ENCODE data around the gene ADAM11.

The ADAM11 gene

GRCh38 chr17:44782326-44782850 is 23.6 kb downstream of the ADAM11 start:
- ATAC-seq (replicated peaks) (no peak), DNase-seq (no peak)
- H3K4me1 Mint-ChIP-seq (ENCODE audit: low read depth in 2 of 2) = peaks cover 5 to 7% of the 10 kb centered on the region in 2 donors
- H3K27me3 Mint-ChIP-seq = peaks cover 4 to 28% of the 10 kb centered on the region in 2 donors
- H3K9me3 Mint-ChIP-seq = no peaks in the 10 kb centered on the region
- no peak overlapping the region for H3K27ac Mint-ChIP-seq
- no peaks in the 10 kb centered on the region for H3K36me3 Mint-ChIP-seq (ENCODE audit: insufficient read depth)
- no peak overlapping the region for H3K4me3 Mint-ChIP-seq

- H3K4me3 Mint-ChIP-seq = no peak overlapping the region
- peaks cover 5 to 19% of the 10 kb centered on the region in 2 donors for H3K27me3 Mint-ChIP-seq
- H3K36me3 Mint-ChIP-seq (ENCODE audit: insufficient read depth) = no peaks in the 10 kb centered on the region
- DNase-seq (no peak), ATAC-seq (replicated peaks) (no peak)
- no peak overlapping the region for H3K27ac Mint-ChIP-seq
- no peaks in the 10 kb centered on the region for H3K9me3 Mint-ChIP-seq
- H3K4me1 Mint-ChIP-seq (ENCODE audit: low read depth in 2 of 2) = no peaks in the 10 kb centered on the region
Observed at GRCh38 chr17:44785921-44786320, 27.1 kb downstream of the ADAM11 start.

GRCh38 chr17:44786551-44787081 is 27.8 kb downstream of the ADAM11 start:
- ATAC-seq (replicated peaks) (no peak), DNase-seq (no peak)
- Mint-ChIP-seq H3K4me3 (no peak overlapping the region), H3K27ac (no peak overlapping the region), H3K4me1 (ENCODE audit: low read depth in 2 of 2) (no peaks in the 10 kb centered on the region), H3K27me3 (peaks cover 5 to 19% of the 10 kb centered on the region in 2 donors), H3K9me3 (no peaks in the 10 kb centered on the region), H3K36me3 (ENCODE audit: insufficient read depth) (no peaks in the 10 kb centered on the region)

- no peak overlapping the region for H3K4me3 Mint-ChIP-seq
- H3K4me1 Mint-ChIP-seq (ENCODE audit: low read depth in 2 of 2) = no peaks in the 10 kb centered on the region
- peaks cover 5 to 19% of the 10 kb centered on the region in 2 donors for H3K27me3 Mint-ChIP-seq
- no peaks in the 10 kb centered on the region for H3K9me3 Mint-ChIP-seq
- DNase-seq (no peak), ATAC-seq (replicated peaks) (no peak)
- H3K36me3 Mint-ChIP-seq (ENCODE audit: insufficient read depth) = no peaks in the 10 kb centered on the region
- H3K27ac Mint-ChIP-seq = no peak overlapping the region
Observed at GRCh38 chr17:44787271-44787940, 28.6 kb downstream of the ADAM11 start.

- no peak for DNase-seq
- Mint-ChIP-seq H3K4me3 (no peak overlapping the region), H3K27me3 (peaks cover 5 to 19% of the 10 kb centered on the region in 2 donors), H3K4me1 (ENCODE audit: low read depth in 2 of 2) (no peaks in the 10 kb centered on the region), H3K36me3 (ENCODE audit: insufficient read depth) (no peaks in the 10 kb centered on the region), H3K27ac (no peak overlapping the region), H3K9me3 (no peaks in the 10 kb centered on the region)
- no peak for ATAC-seq (replicated peaks)
Observed at GRCh38 chr17:44788139-44788538, 29.4 kb downstream of the ADAM11 start.

GRCh38 chr17:44792276-44792675 is 33.5 kb downstream of the ADAM11 start:
- Mint-ChIP-seq H3K4me1 (ENCODE audit: low read depth in 2 of 2) (no peaks in the 10 kb centered on the region), H3K9me3 (no peaks in the 10 kb centered on the region), H3K4me3 (no peak overlapping the region), H3K36me3 (ENCODE audit: insufficient read depth) (no peaks in the 10 kb centered on the region), H3K27ac (no peak overlapping the region), H3K27me3 (peaks cover 2 to 39% of the 10 kb centered on the region in 2 donors)
- ATAC-seq (replicated peaks) (no peak), DNase-seq (no peak)

GRCh38 chr17:44793885-44794842 is 35.4 kb downstream of the ADAM11 start:
- Mint-ChIP-seq H3K27ac (no peak overlapping the region), H3K4me3 (no peak overlapping the region)
- ATAC-seq (replicated peaks) = no peak

GRCh38 chr17:44794851-44795413 is 36.1 kb downstream of the ADAM11 start:
- H3K27ac Mint-ChIP-seq = no peak overlapping the region
- H3K36me3 Mint-ChIP-seq (ENCODE audit: insufficient read depth) = no peaks in the 10 kb centered on the region
- H3K4me3 Mint-ChIP-seq = no peak overlapping the region
- peaks cover 0 to 39% of the 10 kb centered on the region in 2 donors for H3K27me3 Mint-ChIP-seq
- DNase-seq = no peak
- ATAC-seq (replicated peaks) = no peak
- H3K4me1 Mint-ChIP-seq (ENCODE audit: low read depth in 2 of 2) = no peaks in the 10 kb centered on the region
- no peaks in the 10 kb centered on the region for H3K9me3 Mint-ChIP-seq

More at GRCh38 chr17:44793885-44794842, 35.4 kb downstream of the ADAM11 start:
- H3K36me3 Mint-ChIP-seq (ENCODE audit: insufficient read depth) = no peaks in the 10 kb centered on the region
- H3K9me3 Mint-ChIP-seq = no peaks in the 10 kb centered on the region
- no peaks in the 10 kb centered on the region for H3K4me1 Mint-ChIP-seq (ENCODE audit: low read depth in 2 of 2)
- peaks cover 0 to 39% of the 10 kb centered on the region in 2 donors for H3K27me3 Mint-ChIP-seq
- no peak for DNase-seq

GRCh38 chr17:44795421-44795820 is 36.6 kb downstream of the ADAM11 start:
- H3K36me3 Mint-ChIP-seq (ENCODE audit: insufficient read depth) = no peaks in the 10 kb centered on the region
- no peaks in the 10 kb centered on the region for H3K9me3 Mint-ChIP-seq
- H3K4me3 Mint-ChIP-seq = no peak overlapping the region
- no peak overlapping the region for H3K27ac Mint-ChIP-seq
- no peaks in the 10 kb centered on the region for H3K4me1 Mint-ChIP-seq (ENCODE audit: low read depth in 2 of 2)
- no peak for ATAC-seq (replicated peaks)
- peaks cover 0 to 39% of the 10 kb centered on the region in 2 donors for H3K27me3 Mint-ChIP-seq
- no peak for DNase-seq

GRCh38 chr17:44795928-44796327 is 37.1 kb downstream of the ADAM11 start:
- DNase-seq (no peak), ATAC-seq (replicated peaks) (no peak)
- H3K4me1 Mint-ChIP-seq (ENCODE audit: low read depth in 2 of 2) = no peaks in the 10 kb centered on the region
- no peak overlapping the region for H3K27ac Mint-ChIP-seq
- no peak overlapping the region for H3K4me3 Mint-ChIP-seq
- H3K36me3 Mint-ChIP-seq (ENCODE audit: insufficient read depth) = no peaks in the 10 kb centered on the region
- peaks cover 0 to 39% of the 10 kb centered on the region in 2 donors for H3K27me3 Mint-ChIP-seq
- no peaks in the 10 kb centered on the region for H3K9me3 Mint-ChIP-seq

- ATAC-seq (replicated peaks) = no peak
- H3K27me3 Mint-ChIP-seq = peaks cover 0 to 39% of the 10 kb centered on the region in 2 donors
- no peaks in the 10 kb centered on the region for H3K36me3 Mint-ChIP-seq (ENCODE audit: insufficient read depth)
- no peak for DNase-seq
- no peak overlapping the region for H3K4me3 Mint-ChIP-seq
- H3K27ac Mint-ChIP-seq = no peak overlapping the region
- no peaks in the 10 kb centered on the region for H3K9me3 Mint-ChIP-seq
- no peaks in the 10 kb centered on the region for H3K4me1 Mint-ChIP-seq (ENCODE audit: low read depth in 2 of 2)
Observed at GRCh38 chr17:44796731-44797130, 37.9 kb downstream of the ADAM11 start.

- no peaks in the 10 kb centered on the region for H3K9me3 Mint-ChIP-seq
- H3K4me3 Mint-ChIP-seq = no peak overlapping the region
- peaks cover 0 to 39% of the 10 kb centered on the region in 2 donors for H3K27me3 Mint-ChIP-seq
- no peaks in the 10 kb centered on the region for H3K4me1 Mint-ChIP-seq (ENCODE audit: low read depth in 2 of 2)
- no peak for ATAC-seq (replicated peaks)
- no peak for DNase-seq
- no peaks in the 10 kb centered on the region for H3K36me3 Mint-ChIP-seq (ENCODE audit: insufficient read depth)
- H3K27ac Mint-ChIP-seq = no peak overlapping the region
Observed at GRCh38 chr17:44797802-44798201, 39.0 kb downstream of the ADAM11 start.

- Mint-ChIP-seq H3K27me3 (peaks cover 0 to 39% of the 10 kb centered on the region in 2 donors), H3K9me3 (no peaks in the 10 kb centered on the region), H3K4me1 (ENCODE audit: low read depth in 2 of 2) (no peaks in the 10 kb centered on the region), H3K27ac (no peak overlapping the region), H3K36me3 (ENCODE audit: insufficient read depth) (no peaks in the 10 kb centered on the region), H3K4me3 (no peak overlapping the region)
- ATAC-seq (replicated peaks) = no peak
- DNase-seq = no peak
Observed at GRCh38 chr17:44798356-44798755, 39.6 kb downstream of the ADAM11 start.

Measured in effector memory CD8-positive, alpha-beta T cell (primary cell).